Daoy (cell line): Measurements from ENCODE around the gene OCA2. TPM values are rescaled to one million over a fixed set of nuclear protein-coding genes. Genes with fewer than 3 reads are reported as not detected.
"Not testable (repeated sequence)": the region's sequence is repeated elsewhere in the genome, so short reads cannot be mapped to it uniquely, and the experiment has no call there.

Experiments used
- DNase-seq: peaks from one replicate; pipeline ENCODE4 v3.0.0-alpha.2; 2015; ENCODE audit warnings: low read depth
- total RNA-seq: library from RNA; depleted of rRNA; stranded (reverse); fragments of >200 nt; shearing (Covaris generic); gene quantifications from 2 replicates; pipeline ENCODE4 v1.2.3, GENCODE V29; 2014

OCA2 gene
- total RNA-seq, 1 experiment from 2014 or later: not detected

GRCh38 chr15:28023933-28024888 lies 74.9 kb downstream of the OCA2 start:
- no peak for DNase-seq

DNA sequence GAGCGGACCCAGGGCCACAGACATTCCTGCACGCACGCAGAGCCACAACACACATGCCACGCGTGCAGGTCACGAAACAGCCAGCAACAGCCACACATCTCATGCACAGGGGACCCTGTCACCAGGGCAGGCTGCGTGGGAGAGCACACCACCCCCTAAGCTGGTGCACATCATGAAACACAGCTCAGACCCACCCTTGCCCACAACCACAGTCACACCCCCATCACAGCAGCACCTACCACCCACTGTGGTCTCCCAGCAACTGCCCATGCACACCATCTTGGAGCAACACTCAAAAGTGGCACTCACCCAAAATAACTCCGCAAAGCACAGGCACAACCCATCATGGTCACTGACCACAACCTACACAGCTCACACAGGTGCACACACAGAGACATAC lies 75.7 kb downstream of the OCA2 start:
- DNase-seq: no peak

GRCh38 chr15:28022961-28023360 lies 76.2 kb downstream of the OCA2 start:
- no peak for DNase-seq

GRCh38 chr15:28022181-28022580 lies 76.9 kb downstream of the OCA2 start:
- no peak for DNase-seq

- DNase-seq: peak; percentile 62
Observed at GRCh38 chr15:28021281-28022039, 77.7 kb downstream of the OCA2 start.

DNA sequence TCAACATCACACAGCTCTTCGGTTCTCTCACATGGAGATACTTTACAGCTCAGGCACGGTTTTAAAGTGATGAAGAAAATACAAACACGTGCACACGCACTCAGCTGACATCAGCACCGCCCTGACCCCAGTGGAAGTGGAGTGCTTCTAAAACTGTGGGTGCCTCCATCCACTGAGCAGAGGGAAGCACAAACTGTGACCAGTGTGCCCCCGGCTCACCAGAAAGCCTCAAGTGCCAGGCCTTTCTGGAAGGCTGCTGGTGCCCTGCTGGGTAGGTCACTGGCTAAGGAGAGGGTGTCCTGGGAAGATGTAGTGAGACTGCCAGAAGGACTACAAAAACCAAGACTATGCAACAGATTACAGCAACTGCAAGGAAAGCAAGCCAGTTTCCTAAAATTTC lies 78.5 kb downstream of the OCA2 start:
- no peak for DNase-seq

DNA sequence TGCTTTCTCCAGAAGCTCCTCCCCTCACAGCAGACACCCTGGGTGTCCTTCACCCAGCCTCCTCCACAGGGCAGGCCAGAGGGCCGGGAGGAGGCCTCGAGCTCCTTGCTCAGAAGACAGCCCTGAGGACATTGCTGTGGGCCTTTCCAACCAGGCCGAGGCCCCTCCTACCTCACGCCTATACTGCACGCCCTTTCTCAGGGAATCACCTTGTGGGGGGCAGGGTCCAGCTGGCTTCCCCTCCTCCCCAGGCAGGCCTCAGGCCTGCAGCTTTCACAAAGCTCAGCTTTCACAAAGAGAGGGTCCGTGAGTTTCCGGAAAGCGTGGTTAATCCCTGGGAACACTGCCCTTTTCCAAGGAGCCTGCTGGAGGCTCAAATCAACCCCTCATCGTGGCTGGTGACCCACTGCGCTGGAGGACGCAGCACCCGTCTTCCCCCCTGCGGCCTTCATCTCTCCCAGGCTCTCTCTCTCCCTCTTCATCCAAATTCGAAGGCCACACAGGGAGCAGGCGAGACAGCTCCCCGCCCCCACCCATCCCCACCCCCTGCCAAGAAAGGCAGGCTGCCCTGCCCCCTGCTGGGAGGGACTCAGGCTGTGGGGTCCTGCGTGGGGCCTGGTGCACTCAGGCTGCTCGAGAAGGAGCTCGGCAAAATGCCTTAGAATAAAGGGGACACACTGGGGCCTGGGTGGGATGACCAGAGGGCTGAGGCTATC lies 79.4 kb downstream of the OCA2 start:
- no peak for DNase-seq

- DNase-seq: no peak
Observed at GRCh38 chr15:28018291-28019044, 80.6 kb downstream of the OCA2 start.

GRCh38 chr15:28017423-28017924 lies 81.6 kb downstream of the OCA2 start:
- no peak for DNase-seq

DNA sequence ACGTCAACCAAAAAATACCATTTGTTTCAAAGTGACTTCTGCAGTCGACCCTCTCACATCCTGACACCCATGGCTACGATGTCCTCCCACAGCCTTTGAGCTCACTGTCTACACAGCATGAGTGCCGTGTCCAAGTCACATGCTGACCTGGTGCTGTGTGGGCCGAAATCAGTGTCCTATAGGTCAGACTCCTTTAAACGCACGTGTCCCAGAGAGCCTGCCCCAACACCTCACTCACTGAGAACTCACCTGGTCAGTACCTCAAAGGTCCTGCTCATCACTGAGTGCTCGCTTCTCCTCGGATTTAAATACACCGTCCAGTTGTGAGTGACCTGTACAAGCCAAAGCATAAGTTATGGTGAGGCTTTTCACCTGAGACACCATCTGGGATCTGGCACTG lies 83.3 kb downstream of the OCA2 start:
- DNase-seq: no peak

DNA sequence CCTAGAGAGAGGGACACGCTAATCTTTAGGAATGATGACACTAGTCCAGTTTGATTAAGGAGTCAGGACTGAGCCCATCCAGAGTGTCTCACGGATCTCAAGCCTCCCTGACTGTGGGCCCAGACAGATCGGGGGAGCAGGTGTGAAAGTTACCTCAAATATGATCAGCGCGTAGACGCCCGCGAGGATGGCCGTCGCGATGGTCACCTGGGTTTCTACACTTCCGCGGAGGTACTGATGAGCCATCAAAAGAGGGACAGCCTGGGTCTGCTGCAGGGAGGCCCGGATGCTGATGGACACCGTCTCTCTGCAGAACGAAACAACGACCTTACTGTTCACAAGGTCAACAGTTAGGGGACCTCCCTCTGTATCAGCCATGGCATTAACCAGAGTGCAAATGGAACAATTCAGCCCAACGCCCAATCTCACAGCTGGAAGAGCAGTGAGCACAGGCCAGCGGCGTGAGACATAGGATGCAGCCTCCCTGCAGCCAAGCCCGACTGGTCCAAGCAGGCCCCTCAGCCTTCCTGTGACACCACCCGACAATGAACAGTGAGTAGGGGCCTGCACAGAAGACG lies 84.4 kb downstream of the OCA2 start:
- DNase-seq: no peak

DNA sequence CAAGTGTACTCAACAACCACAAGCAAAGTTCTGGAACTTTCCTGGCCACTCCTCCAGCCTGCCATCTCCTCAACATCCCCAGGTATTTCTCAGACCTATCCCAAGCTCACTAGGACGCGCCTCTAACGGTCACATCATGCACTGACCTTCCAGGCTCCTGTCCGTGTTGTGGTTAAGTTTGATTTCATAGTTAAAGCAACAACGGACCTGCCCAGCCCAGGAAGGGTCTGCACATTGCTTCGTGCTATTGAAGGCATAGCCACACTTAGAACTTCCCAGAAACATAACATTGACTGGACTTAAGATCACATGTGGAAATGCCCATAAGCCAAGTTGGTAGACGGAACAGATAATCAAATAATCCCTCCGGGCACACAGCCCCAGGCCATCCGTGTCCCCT lies 85.1 kb downstream of the OCA2 start:
- DNase-seq: no peak

GRCh38 chr15:28013480-28013879 lies 85.6 kb downstream of the OCA2 start:
- DNase-seq: no peak

- DNase-seq: no peak
Observed at GRCh38 chr15:28012231-28012630, 86.9 kb downstream of the OCA2 start.

DNA sequence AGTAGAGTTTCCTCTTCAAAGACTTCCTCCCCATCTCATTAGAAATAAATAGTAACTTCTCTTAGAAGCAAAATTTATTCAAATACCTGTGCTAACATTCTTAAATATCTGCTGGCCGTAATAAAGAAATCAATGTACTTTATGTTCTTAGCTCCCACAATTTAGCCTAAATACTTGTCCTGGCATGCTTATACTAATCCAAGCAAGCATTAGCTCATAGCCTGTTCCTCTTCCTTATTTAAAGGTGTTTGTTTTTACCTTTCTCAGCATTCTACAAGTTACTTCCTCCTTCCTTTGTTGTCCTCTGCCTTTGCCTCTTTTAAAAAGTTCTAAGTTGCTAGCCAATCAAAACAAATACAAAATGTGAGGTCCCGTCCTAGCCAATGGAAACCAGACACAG lies 90.9 kb downstream of the OCA2 start:
- not testable (repeated sequence) for DNase-seq

DNA sequence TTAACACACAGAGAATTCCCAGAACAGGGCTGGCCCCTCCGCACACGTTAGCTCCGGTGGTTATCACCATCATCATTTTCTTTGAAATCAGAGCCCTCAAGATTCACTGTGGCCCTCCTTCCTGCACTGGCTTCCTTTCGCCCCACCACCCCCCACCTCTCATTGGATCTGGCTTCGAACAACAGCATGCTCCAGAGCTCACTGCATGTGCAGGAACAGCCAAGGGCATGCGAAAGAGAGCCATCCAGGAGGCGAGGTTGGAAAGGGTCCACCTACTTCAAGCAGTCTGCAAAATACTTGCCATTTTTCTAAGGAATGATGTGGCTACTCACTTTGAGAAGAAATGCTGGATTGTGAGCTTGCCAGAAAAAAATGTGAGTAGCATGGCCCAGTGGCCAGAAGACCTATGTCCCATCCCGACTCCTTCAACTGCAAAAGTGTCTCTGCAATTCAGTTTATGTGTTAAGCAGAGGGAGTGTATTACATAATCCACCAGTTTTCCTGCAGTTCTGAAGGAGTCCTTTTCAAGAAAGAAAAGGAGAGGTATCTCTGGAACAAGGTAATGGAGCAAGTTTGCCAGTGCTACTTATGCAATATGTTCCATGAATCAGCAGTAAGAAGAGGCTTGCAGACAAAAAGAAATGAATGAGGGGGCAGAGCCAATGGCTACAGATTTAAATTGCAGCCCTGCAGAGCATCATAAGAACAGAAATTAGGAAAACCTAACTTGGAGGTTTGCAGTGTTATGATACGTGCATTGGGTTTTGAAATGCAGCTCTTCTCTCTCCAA lies 92.8 kb downstream of the OCA2 start:
- DNase-seq: no peak

DNA sequence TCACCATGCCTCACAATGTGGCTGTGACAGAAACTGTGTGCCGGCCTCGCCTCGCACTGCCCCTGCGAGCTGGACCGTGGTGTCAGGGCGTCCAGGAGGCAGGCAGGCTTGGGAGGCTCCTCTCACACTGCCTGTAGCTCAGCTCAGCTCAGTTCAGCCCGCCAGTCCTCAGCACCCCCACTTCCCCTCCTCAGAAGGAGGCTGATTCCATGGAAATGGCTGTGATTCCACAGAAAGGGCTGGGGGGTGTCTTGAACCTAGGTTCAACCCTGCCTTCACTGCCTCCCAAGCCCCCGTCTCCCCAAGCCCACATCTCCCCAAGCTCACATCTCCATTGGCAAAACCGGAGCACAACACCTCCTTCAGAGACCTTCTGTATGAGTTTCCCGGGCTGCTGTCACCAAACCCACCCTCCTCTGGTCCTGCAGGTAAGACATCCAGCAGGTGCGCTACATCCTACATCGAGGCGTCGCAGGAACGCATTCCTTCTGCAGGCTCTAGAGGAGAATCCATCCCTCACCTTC lies 94.0 kb downstream of the OCA2 start:
- no peak for DNase-seq

- no peak for DNase-seq
Observed at GRCh38 chr15:28004143-28005003, 94.7 kb downstream of the OCA2 start.
